ENCODE measurements around the gene FOXL1. TPM values are rescaled to one million over a fixed set of nuclear protein-coding genes. Genes with fewer than 3 reads are reported as not detected.

Gene FOXL1
- total RNA-seq, 2 experiments from 2014 or later, result not detected

DNA sequence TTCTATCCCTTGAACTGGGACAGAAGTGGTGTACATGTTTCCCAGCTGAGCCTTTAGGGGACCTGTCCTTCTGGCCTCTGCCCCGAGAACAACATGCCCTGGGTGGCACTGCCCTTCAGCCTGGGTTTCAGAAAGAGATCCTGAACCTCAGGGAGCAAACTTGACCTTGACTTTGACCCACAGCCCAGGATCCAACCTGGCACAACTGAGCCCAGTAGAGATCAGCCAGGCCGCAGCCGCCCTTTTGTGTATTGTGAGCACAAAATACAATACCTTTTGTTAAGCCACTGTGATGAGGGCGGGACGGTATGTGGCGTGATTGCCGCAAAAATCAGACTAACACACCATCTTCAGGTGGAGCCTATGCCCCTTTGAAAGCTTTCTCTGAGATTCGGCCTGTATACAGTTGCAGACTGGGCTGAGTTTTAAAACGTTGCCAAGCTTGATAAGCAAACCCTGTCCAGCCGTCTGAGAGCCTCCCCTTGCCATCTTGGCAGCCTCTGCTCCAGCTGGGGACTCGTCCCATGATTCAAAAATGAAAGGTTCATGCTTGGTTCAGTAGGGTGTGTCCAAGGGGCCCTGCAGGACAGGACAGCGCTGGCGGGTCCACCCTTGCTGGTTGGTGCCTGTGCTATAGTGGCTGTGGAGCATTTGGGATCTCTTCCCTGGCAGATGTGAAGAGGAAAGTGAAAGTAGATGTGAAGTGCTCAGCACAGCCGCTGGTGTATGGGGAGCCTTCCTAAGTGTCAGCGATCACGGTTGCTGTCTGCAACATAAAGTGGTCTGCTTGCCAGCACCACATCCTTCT lies 40.3 kb downstream of the FOXL1 start:
- peaks cover 7% of the 10 kb centered on the region for H3K27me3 Mint-ChIP-seq
- ChIA-PET CTCF (no interaction called here), POLR2A (no interaction called here)
- H3K36me3 Mint-ChIP-seq (ENCODE audit: low read depth), result no peaks in the 10 kb centered on the region
- TF ChIP-seq, protein P1, sequence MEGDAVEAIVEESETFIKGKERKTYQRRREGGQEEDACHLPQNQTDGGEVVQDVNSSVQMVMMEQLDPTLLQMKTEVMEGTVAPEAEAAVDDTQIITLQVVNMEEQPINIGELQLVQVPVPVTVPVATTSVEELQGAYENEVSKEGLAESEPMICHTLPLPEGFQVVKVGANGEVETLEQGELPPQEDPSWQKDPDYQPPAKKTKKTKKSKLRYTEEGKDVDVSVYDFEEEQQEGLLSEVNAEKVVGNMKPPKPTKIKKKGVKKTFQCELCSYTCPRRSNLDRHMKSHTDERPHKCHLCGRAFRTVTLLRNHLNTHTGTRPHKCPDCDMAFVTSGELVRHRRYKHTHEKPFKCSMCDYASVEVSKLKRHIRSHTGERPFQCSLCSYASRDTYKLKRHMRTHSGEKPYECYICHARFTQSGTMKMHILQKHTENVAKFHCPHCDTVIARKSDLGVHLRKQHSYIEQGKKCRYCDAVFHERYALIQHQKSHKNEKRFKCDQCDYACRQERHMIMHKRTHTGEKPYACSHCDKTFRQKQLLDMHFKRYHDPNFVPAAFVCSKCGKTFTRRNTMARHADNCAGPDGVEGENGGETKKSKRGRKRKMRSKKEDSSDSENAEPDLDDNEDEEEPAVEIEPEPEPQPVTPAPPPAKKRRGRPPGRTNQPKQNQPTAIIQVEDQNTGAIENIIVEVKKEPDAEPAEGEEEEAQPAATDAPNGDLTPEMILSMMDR (IDR thresholded peaks at IDR 0.05), result no peak
- DNase-seq (no peak), ATAC-seq (no peak)
- H3K9me3 Mint-ChIP-seq, result no peaks in the 10 kb centered on the region
- intact Hi-C loops (cut with micrococcal nuclease), result no loop called here
- H3K27ac Mint-ChIP-seq, result no peak overlapping the region
- no peaks in the 10 kb centered on the region for H3K4me1 Mint-ChIP-seq (ENCODE audit: low read depth)
- H3K4me3 Mint-ChIP-seq, result no peak overlapping the region

DNA sequence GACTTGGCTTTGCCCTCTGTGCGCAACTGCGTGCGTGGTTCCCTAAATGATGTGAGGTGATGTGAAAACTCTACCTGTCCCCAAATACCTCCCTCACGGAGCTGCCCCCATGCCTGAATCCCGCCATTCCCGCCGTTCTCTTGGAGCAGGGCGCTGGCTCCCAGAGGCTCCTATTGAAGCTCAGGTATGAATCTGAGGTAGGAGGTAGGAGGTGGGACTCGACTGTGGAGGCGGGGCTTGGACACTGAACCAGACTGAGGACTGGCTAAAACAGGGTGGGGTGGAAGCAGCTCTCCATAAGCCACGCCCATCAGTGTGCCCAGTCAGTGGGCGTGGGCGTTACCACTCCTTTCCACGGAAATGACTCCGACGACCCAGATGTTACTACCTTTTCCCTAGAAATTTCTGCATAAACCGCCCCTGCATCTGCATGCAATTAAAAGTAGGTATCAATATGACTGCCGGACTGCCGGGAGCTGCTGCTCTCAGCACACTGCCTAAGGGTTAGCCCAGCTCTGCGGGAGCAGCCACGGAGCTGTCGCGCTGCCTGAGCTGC lies 41.0 kb downstream of the FOXL1 start:
- intact Hi-C loops (cut with micrococcal nuclease), result no loop called here
- no peak overlapping the region for H3K4me3 Mint-ChIP-seq
- H3K27ac Mint-ChIP-seq, result no peak overlapping the region
- ATAC-seq (no peak), DNase-seq (no peak)
- ChIA-PET POLR2A (no interaction called here), CTCF (no interaction called here)
- H3K4me1 Mint-ChIP-seq (ENCODE audit: low read depth), result no peaks in the 10 kb centered on the region
- peaks cover 7% of the 10 kb centered on the region for H3K27me3 Mint-ChIP-seq
- TF ChIP-seq, protein P1 (IDR thresholded peaks at IDR 0.05), result no peak
- H3K36me3 Mint-ChIP-seq (ENCODE audit: low read depth), result no peaks in the 10 kb centered on the region
- H3K9me3 Mint-ChIP-seq, result no peaks in the 10 kb centered on the region

DNA sequence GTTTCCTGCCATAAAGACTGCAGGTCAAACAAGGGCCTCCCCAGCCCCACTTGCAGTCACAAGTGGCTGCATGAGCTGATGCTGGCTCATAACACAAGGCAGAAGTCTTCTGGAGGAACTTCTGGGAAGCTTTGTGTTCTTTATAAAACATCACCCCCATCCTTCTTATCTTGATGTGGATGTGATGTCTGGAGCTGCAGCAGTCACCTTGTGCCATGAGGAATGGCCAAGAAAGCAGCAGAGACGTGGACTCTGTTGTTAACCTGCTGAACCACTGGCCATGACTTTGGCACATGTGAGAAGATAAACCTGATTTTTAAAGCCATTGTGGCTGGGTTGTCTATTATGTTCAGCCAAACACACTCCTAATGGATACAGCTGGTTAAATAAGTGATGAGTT lies 41.8 kb downstream of the FOXL1 start:
- H3K27me3 Mint-ChIP-seq, result peaks cover 7% of the 10 kb centered on the region
- ATAC-seq (no peak), DNase-seq (no peak)
- H3K4me1 Mint-ChIP-seq (ENCODE audit: low read depth), result no peaks in the 10 kb centered on the region
- intact Hi-C loops (cut with micrococcal nuclease), result no loop called here
- no peaks in the 10 kb centered on the region for H3K36me3 Mint-ChIP-seq (ENCODE audit: low read depth)
- no peak overlapping the region for H3K27ac Mint-ChIP-seq
- TF ChIP-seq, protein P1 (IDR thresholded peaks at IDR 0.05), result no peak
- H3K4me3 Mint-ChIP-seq, result no peak overlapping the region
- POLR2A ChIA-PET, result no interaction called here
- H3K9me3 Mint-ChIP-seq, result no peaks in the 10 kb centered on the region
- CTCF ChIA-PET, result interaction anchor here (1.2 kb wide), 1 partner anchor 8 kb away, joined by 3 read pairs; no protein-coding TSS in a partner anchor

DNA sequence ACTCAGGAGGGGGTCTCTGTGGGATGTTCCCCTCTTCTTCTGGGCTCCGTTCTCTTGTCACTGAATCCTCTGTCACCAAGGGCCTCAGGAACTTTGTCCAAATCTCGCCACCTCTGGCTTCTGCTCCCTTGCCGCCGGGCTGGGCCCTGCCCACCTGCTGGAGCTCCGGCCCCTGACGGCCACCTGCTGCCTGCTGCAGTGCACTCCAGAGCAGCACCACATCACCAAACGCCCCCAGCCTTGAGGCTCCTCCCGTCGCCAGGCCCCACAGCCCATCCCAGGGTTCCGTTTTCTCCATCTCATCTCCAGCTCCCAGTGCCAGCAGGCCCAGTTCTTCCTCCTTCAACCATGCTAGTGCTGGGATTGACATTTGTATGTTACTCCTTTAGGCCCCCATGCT lies 43.6 kb downstream of the FOXL1 start:
- intact Hi-C loops (cut with micrococcal nuclease), result no loop called here
- Mint-ChIP-seq H3K4me3 (no peak overlapping the region), H3K27ac (no peak overlapping the region), H3K27me3 (peaks cover 7% of the 10 kb centered on the region), H3K4me1 (ENCODE audit: low read depth) (no peaks in the 10 kb centered on the region), H3K9me3 (no peaks in the 10 kb centered on the region), H3K36me3 (ENCODE audit: low read depth) (no peaks in the 10 kb centered on the region)
- ChIA-PET CTCF (no interaction called here), POLR2A (no interaction called here)
- ATAC-seq (no peak), DNase-seq (no peak)
- TF ChIP-seq, protein P1 (IDR thresholded peaks at IDR 0.05), result no peak
